ENCODE results near the gene ZNF672. TPM values are rescaled to one million over a fixed set of nuclear protein-coding genes. Genes with fewer than 3 reads are reported as not detected.
"Not testable (repeated sequence)": the region's sequence is repeated elsewhere in the genome, so short reads cannot be mapped to it uniquely, and the experiment has no call there.

Gene ZNF672
- polyA plus RNA-seq, 1 of the 3 experiments (the other 2 are of a cell fraction) = 14.2 TPM

- TF ChIP-seq USF1 (IDR thresholded peaks at IDR 0.05; ENCODE audit: borderline replicate concordance, low read depth) (no peak), TCF12 (IDR thresholded peaks at IDR 0.05) (peak; percentile 22; the same call in 1 of the 2 replicates), ZBTB33 (IDR thresholded peaks at IDR 0.05; ENCODE audit: borderline replicate concordance, low read depth) (no peak), TEAD4 (IDR thresholded peaks at IDR 0.05; ENCODE audit: borderline replicate concordance, insufficient read depth) (no peak)
Observed at GRCh38 chr1:248873993-248874533, 36.0 kb downstream of the ZNF672 start (continued).

GRCh38 chr1:248881261-248881660, 43.2 kb downstream of the ZNF672 start:
- CTCF ChIA-PET = interaction anchor here (0.7 to 2.1 kb wide), 4 partner anchors 8 to 131 kb away, joined by 3 to 5 read pairs (median 4); partner anchors contain the start of gene ZNF692
- H3K9me3 ChIP-seq = no peaks in the 10 kb centered on the region
- TF ChIP-seq FOSL2 (IDR thresholded peaks at IDR 0.05; ENCODE audit: borderline replicate concordance, low read depth) = no peak
- no peak for TF ChIP-seq CHD2 (IDR thresholded peaks at IDR 0.05; ENCODE audit: low read length, partially characterized antibody)
- TF ChIP-seq FOXM1 (IDR thresholded peaks at IDR 0.05; ENCODE audit: low read depth) = no peak
- WGBS (ENCODE audit: low lambda C conversion rate) = 42% methylated on average over 1 of the region's 1 CpG
- H3K27ac ChIP-seq (ENCODE audit: low read depth in 2 of 2, low read length in 1 of 2) = no peak overlapping the region
- H3K36me3 ChIP-seq (replicated peaks in 1 of 2; ENCODE audit: control insufficient read depth in 1 of 2, insufficient read depth in 2 of 2, low read length in 1 of 2) = no peaks in the 10 kb centered on the region
- H2AFZ ChIP-seq (ENCODE audit: low read depth) = no peak overlapping the region
- POLR2A ChIA-PET = no interaction called here
- no peak overlapping the region for H3K4me3 ChIP-seq (ENCODE audit: low read depth in 2 of 2, low read length in 1 of 2)
- no peak overlapping the region for H3K9ac ChIP-seq
- H3K27me3 ChIP-seq (ENCODE audit: insufficient read depth) = no peaks in the 10 kb centered on the region
- no peaks in the 10 kb centered on the region; a peak in 2 of 4 replicates for H3K4me1 ChIP-seq (ENCODE audit: control insufficient read depth in 1 of 2, insufficient read depth in 2 of 2, low read depth in 1 of 2, low read length in 1 of 2)
- H3K4me2 ChIP-seq = no peak overlapping the region
- H3K79me2 ChIP-seq (ENCODE audit: insufficient read depth) = no peaks in the 10 kb centered on the region
- no peaks in the 10 kb centered on the region for H4K20me1 ChIP-seq (ENCODE audit: insufficient read depth)
- DNase-seq = no peak
- no peaks in the 10 kb centered on the region for H3F3A ChIP-seq (replicated peaks; ENCODE audit: insufficient read depth)
- H3K9me2 ChIP-seq = no peaks in the 10 kb centered on the region

- H4K20me1 ChIP-seq (ENCODE audit: insufficient read depth); H3F3A ChIP-seq (replicated peaks; ENCODE audit: insufficient read depth); H3K9ac ChIP-seq; POLR2A ChIA-PET; DNase-seq; H3K4me2 ChIP-seq; H3K27me3 ChIP-seq (ENCODE audit: insufficient read depth); H3K79me2 ChIP-seq (ENCODE audit: insufficient read depth); H3K4me1 ChIP-seq (ENCODE audit: control insufficient read depth in 1 of 2, insufficient read depth in 2 of 2, low read depth in 1 of 2, low read length in 1 of 2); H3K4me3 ChIP-seq (ENCODE audit: low read depth in 2 of 2, low read length in 1 of 2); H2AFZ ChIP-seq (ENCODE audit: low read depth); H3K9me2 ChIP-seq; H3K36me3 ChIP-seq (replicated peaks in 1 of 2; ENCODE audit: control insufficient read depth in 1 of 2, insufficient read depth in 2 of 2, low read length in 1 of 2); H3K27ac ChIP-seq (ENCODE audit: low read depth in 2 of 2, low read length in 1 of 2); H3K9me3 ChIP-seq: not testable (repeated sequence)
- CTCF ChIA-PET = interaction anchor here (1.8 to 2.1 kb wide), 2 partner anchors 9 to 24 kb away, joined by 5 read pairs; partner anchors contain the start of gene ZNF692
- 49% methylated on average over 6 of the region's 7 CpGs for WGBS (ENCODE audit: low lambda C conversion rate)
- 0 out of 2 replicates have a peak, but pooled peaks have one; percentile 36 for TF ChIP-seq GATA2 (CRISPR knock-in tag; IDR thresholded peaks at IDR 0.05)
Observed at GRCh38 chr1:248882427-248882826, 44.4 kb downstream of the ZNF672 start.

All from SK-N-SH (cell line).